Measurements from ENCODE around the gene HEXB.

DNA sequence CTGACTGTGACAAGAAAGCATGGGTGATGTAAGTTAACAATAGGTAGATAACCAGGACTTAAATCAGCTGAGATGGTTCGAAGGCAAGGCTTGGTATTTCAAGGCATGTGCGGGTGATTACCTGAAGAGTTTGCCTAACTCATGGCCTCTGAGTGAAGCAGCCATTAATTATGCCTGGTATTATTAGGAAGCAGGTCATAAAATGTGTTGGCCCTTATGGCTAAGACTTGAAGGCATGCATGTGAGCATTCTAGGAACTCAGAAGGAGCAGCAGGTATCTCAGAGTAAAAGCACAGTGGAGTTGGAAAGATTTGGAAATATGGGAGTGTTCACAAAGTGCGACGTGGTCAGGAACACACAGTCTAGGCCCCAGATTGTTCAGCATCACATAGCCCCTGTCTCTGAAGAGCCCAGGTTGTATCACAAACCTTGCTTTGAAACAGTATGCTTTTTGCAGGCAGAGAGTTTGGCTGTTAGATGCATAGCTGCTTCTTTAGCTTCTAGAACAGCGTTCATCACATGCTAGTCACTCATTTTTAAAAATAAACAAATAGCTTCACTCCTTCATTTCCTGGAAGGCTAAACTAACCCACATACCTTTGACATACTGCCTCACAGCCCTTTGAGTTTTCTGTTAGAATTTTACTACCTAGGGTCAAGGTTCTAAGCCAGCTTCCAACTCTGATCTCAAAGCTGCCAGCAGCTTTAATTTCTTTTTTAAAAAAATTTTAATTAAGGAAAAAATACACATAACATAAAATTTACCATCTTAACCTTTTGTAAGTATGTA lies 2.1 kb downstream of the HEXB start:
- no peak for TF ChIP-seq CTCF (IDR thresholded peaks at IDR 0.05; ENCODE audit: low read depth, low read length, poor library complexity, severe bottlenecking)
- no peak for TF ChIP-seq EZH2phosphoT487 (IDR thresholded peaks at IDR 0.05; ENCODE audit: borderline replicate concordance, low read length)

Data from DOHH2 (cell line).